ENCODE results near the gene MBOAT1.

- TF ChIP-seq POLR2AphosphoS5 (IDR thresholded peaks at IDR 0.05; ENCODE audit: low read depth, low read length) (no peak), POLR2A (IDR thresholded peaks at IDR 0.05; ENCODE audit: low read depth, low read length) (no peak), TAF1 (IDR thresholded peaks at IDR 0.05; ENCODE audit: borderline replicate concordance, low read depth, low read length) (no peak)
Observed at GRCh38 chr6:20061952-20062351, 150.3 kb downstream of the MBOAT1 start.

Measured in GM12892 (cell line).